Measurements from ENCODE around the gene NSUN6.
"Not testable (repeated sequence)": the region's sequence is repeated elsewhere in the genome, so short reads cannot be mapped to it uniquely, and the experiment has no call there.

The NSUN6 gene

DNA sequence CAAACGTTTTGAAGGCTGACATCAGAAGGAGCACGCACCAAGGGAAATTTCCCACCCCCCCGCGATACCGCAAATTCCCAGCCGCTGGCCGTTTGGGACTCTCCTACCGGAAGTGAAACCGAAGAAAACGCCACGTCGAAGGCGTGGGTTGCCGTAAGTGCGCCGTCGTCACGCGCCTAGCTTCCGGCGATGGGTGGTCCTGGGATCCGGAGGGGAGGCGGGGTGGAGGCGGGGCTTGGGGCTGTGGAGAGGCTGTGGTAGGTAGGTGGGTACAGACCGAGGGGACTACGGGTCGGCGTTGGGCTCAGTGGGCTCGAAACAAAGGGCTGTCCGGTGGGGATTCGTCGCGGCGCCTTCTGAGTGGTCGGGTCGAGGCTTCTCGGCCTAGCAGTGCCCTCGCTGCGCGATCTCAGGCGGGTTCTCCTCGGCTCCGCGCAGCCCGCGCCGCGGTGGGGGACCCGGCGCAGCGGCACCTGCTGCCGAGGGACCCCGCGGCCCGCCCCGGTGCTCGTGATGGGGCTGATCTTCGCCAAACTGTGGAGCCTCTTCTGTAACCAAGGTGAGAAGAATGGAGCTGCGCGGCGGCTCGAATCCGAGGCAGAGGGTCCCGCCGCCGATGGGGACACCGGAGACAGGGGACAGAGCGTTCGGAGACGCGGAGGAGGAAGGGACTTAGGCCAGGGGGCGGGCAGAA, 7.9 kb upstream of the NSUN6 start, which contains the start of gene ARL5B:
TSS of gene ARL5B (plus strand) at position 307 of the 694 bp plus-strand sequence. CDS start at position 514, 207 bp downstream.
- peak; percentile 94 for DNase-seq

DNA sequence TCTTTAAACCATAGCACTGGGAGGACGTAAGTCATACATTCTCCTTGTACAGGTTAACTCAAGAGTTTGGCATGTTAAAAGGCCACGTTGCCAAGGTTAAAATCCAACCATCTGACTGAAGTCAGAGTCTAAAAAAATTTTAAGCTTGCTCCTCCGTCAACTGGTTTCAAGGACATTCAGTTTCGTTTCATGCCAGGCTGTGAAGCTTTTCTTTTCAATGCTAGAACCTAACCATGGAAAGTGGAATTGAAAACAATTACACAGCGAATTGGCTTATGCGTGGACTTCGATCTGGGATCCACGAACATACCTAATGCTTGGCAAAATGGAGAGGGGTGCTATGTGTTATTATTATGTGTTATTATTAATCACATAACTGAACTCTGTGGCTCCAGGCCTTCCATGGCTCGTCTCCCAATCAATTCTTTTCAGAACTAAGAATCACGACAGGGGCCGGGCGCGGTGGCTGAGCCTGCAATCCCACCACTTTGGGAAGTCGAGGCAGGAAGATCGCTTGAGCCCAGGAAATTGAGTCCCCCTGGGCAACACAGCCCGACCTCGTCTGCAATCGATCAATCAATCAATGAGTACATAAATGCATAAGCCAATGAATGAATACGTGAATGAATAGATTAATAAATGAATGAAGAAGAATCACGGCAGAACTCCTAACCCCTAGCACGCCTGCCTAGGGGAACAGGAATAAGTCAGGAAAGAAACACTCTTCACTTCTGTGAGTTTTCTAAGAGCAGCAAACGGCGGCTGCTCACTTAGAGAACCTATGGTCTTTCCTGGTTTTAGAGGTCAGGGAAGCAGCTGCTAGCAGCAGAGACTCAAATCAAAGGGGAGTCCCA, 7.1 kb upstream of the NSUN6 start:
- DNase-seq: peak; percentile 18

DNA sequence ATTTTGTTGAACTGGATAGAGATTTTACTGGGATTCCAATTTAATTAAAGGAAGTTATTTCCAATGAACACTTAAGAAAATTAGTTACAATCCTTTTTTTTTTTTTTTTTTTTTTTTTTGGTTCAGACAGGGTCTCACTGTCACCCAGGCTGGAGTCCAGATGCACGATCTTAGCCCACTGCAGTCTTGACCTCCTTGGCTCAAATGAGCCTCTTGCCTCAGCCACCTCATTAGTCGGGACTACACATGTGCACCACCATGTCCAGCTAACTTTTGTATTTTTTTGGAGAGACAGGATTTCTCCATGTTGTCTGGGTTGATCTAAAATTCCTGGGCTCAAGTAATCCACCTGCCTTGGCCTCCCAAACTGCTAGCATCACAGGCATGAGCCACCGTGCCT, 5.3 kb upstream of the NSUN6 start:
- DNase-seq: no peak

DNA sequence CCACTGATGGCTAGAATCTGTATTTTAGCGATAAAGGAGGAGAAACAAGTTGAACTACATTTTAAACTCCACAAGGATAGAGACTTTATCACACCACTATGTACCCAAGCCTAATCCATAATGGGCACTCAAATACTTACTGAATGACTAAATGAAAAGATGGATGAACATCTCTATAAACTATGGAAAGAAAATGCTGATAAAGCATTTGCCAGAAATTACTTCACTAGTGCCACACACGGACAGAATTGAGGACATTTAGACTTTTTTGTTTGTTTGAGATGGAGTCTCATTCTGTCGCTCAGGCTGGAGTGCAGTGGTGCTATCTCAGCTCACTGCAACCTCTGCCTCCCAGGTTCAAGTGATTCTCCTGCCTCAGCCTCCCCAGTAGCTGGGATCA, 1.7 kb upstream of the NSUN6 start:
- DNase-seq: no peak

DNA sequence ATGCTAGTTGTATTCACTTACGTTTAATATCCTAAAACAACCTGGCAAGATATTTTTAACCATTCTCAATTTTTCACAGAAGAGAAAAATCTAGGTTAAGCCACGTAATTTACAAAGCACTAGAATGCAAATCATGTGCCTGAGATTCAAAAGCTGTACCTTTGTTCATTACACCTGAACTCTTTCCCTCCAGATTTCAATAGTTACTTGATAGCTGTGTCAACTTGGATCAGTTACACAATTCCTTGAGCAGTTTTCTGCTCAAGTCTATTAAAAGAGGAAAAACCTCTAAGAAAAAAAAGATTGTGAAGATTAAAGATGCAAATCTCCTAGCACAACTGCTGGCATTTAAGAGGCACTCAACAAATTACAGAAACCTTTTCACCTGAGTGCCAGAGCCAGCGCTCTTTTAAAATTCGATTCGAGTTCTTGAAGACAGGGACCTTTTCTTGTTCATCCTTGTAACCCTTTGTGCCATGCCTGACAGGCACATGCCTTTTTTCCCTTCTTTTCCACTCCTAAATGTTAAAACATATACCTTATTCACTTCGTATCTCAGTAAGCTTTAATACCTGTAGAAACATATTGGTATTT, 886 bp downstream of the NSUN6 start:
- DNase-seq: no peak

DNA sequence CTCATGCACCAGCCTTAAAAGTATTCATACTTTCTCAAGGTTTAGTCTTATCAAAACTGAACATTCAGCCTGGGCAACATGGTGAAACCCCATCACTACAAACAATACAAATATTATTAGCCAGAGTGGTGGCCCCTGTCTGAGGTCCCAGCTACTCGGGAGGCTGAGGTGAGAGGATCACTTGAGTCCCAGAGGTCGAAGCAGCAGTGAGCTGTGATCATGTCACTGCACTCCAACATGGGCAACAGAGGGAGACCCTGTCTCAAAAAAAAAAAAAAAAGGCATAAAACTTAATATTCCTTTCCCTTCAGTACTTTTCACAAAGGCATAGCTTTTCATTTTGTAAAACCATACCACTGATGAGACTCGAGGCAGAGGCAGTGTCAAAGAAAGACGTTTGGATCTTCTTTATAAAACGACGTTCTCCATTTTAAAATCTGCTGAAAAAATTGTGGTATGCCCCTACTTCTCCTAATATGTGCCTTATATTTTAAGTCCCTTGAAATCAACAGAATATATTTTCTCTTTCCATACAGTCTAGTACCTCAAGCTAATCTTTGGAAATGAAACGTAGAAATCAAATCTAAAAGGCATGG, 1.9 kb downstream of the NSUN6 start:
- DNase-seq: no peak

DNA sequence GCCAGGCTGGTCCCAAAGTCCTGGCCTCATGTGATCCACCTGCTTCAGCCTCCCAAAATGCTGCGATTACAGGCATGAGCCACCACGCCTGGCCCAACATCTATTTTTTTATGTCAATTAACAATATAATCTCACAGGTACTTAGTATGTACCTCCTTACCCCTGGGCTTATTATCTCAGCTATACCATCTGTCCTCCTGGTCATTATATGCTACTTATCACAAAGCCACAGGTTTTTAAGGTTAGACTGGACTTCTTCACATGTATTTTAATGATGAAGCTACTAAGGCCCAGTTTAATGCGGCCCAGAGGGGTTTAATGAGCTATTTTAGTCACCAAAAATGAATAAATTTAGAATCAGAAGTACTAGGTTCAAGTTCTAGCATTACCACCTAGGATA, 3.4 kb downstream of the NSUN6 start:
- DNase-seq: no peak

DNA sequence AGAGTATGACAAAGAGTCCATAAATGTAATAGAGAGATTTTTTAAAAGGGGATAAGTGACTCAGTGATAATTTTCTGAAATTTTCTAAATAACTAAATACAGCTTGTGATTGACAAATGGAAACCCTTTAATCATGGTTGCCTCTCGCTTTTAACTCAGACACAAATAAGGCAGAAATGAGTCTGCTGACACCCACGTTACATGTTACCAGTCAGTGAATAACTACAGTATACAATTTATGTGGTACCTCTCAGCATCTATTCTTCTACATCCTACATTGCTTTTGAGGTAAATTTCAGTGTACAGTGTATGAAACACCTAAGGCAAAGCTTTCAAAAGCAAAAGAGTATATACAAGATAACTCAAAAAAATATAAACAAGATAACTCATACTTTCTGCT, 4.2 kb downstream of the NSUN6 start:
- no peak for DNase-seq

DNA sequence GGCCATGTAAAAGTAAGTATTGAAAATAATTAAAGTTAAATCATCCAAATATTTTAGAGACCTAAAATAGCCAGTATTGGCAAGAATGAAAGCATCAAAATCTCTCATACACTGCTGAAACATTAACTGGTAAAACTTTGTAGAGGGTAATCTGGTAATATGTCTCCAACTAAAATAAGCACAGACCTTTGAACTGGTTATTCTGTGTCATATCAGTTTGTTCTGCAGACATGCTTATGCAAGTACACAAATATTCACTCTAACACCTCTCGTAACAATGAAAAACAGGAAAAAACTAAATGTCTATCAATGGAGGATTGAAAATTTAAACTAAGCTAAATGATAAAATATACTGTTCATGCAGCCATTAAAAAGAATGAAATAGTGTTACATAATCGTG, 11.7 kb downstream of the NSUN6 start:
- DNase-seq: not testable (repeated sequence)

DNA sequence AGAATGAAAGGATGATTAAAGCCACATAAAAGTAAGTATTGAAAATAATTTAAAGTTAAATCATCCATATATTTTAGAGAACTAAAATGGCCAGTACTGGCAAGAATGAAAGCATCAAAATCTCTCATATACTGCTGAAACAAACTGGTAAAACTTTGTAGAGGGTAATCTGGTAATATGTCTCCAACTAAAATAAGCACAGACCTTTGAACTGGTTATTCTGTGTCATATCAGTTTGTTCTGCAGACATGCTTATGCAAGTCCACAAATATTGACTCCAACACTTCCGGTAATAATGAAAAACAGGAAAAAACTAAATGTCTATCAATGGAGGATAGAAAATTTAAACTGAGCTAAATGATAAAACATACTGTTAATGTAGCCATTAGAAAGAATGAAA, 14.0 kb downstream of the NSUN6 start:
- DNase-seq: not testable (repeated sequence)

DNA sequence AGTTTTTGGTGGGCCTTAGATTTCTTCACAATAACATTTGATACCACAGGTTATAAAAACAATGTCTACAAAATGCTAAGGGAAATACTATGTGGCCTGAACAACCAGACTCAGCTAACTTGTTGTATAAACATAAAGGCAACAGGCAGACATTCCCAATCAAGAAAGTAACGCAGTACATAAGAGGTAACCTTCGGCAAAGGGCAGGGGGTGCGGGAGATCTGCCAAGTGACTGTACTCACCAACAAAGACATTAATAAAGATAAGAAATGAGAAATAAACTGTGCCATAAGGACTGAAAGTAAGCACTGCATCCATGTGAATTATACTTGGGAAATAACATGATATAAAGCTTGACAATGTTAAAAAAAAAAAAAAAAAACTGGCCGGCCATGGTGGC, 15.4 kb downstream of the NSUN6 start:
- no peak for DNase-seq

DNA sequence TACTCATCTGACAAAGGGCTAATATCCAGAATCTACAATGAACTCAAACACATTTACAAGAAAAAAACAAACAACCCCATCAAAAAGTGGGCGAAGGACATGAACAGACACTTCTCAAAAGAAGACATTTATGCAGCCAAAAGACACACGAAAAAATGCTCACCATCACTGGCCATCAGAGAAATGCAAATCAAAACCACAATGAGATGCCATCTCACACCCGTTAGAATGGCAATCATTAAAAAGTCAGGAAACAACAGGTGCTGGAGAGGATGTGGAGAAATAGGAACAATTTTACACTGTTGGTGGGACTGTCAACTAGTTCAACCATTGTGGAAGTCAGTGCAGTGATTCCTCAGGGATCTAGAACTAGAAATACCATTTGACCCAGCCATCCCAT, 18.9 kb downstream of the NSUN6 start:
- not testable (repeated sequence) for DNase-seq

DNA sequence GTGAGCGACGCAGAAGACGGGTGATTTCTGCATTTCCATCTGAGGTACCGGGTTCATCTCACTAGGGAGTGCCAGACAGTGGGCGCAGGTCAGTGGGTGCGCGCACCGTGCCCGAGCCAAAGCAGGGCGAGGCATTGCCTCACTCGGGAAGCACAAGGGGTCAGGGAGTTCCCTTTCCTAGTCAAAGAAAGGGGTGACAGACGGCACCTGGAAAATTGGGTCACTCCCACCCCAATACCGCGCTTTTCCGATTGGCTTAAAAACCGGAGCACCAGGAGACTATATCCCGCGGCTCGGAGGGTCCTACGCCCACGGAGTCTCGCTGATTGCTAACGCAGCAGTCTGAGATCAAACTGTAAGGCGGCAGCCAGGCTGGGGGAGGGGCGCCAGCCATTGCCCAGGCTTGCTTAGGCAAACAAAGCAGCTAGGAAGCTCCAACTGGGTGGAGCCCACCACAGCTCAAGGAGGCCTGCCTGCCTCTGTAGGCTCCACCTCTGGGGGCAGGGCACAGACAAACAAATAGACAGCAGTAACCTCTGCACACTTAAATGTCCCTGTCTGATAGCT, 23.9 kb downstream of the NSUN6 start:
- DNase-seq: peak; percentile 24

DNA sequence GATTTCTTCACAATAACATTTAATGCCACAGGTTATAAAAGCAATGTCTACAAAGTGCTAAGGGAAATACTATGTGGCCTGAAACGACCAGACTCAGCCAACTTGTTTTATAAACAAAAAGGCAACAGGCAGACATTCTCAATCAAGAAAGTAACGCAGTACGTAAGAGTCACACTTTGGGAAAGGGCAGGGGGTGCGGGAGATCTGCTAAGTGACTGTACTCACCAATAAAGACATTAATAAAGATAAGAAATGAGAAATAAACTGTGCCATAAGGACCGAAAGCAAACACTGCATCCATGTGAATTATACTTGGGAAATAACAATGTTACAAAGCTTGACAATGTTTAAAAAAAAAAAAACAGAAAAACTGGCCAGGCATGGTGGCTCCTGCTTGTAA, 25.5 kb downstream of the NSUN6 start:
- no peak for DNase-seq

DNA sequence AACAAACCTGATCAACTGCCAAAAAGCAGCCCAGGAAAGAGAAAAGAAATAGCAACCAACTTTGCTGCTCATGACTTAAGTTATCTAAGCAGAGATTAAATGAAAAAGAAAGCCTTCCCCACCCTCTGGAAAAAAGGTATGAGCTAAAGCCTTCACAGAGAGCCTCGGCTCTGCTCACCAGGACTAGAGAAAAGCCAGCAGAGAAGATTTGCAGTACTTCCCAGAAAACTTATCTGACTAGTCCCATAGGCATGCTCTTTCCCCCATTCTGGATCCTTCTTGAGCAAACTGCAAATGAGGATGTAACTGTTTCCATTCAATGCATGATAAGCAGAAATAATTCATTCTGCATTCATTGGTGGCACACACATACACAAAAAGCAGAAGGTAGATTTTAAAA, 27.7 kb downstream of the NSUN6 start:
- DNase-seq: not testable (repeated sequence)

DNA sequence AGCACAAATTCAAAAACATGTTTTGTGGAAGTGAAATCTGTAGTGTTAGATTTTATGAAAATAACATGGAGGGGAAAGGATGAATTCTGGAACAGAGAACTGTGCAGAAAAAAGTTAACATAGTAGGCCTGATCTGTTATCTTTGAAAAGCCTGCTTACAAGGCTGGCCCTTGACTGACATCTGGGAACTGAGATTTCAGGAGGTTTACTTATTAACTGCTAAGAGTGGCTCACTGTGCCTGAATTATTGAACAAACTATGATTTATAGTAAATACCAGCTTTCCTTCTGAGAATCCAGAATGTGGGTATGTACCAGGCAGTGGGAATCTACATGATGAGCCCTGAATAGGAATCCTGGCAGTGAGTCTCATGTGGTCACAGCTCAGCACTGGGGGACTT, 30.5 kb downstream of the NSUN6 start:
- no peak for DNase-seq

DNA sequence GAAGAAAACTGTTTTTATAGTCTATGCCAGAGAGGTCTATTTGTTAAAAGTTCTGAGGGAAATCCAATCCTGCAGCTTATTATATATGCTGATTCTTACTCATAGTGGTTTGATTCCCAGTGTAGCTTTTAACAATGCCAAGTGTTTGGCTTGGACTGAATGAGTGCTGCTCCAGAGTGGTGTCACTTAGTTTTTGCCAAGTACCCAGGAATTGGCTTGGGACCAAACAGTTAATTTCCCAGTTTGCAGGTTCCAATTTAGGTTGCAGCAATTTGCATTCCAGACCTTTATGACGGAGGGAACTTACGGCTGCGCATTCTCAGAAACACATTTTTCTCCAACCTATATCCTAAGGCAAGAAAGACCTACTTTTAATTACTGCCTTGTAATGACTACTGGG, 32.4 kb downstream of the NSUN6 start:
- DNase-seq: no peak

DNA sequence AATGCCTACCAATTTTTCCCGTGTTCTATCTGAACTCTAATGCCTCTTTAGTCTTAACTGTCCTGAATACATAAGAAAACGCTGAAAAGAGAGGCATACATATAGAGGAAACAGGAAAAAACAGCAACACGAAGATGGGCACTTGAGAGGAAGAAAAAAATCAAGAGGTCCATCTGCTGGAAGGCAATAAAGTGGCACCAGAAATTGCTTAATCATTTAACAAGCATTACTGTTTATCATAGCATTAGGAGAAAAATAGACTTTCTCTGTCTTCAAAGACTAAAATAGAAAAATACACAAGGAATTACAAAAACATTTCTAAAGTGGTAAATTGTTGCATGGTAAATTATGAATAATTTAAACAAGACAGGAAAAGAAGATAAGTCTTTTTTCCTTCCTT, 35.0 kb downstream of the NSUN6 start:
- DNase-seq: no peak

DNA sequence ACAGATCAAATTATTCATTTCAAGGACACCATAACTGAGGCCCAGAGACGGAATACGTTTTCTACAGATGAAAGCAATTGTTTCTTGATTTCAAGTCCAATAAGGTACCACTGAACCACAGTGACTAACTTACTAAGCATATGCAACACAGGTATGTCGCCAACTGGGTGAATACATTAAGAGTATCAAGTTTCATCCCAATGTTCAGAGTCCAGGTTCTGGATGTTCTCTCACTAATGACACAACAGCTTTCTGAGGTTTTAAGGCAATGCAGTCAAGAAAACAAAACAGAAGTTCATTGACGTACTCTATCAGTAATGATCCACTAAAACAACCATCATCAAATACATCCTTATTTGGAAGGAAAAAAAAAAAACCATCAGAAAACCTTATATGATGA, 35.8 kb downstream of the NSUN6 start:
- DNase-seq: no peak

DNA sequence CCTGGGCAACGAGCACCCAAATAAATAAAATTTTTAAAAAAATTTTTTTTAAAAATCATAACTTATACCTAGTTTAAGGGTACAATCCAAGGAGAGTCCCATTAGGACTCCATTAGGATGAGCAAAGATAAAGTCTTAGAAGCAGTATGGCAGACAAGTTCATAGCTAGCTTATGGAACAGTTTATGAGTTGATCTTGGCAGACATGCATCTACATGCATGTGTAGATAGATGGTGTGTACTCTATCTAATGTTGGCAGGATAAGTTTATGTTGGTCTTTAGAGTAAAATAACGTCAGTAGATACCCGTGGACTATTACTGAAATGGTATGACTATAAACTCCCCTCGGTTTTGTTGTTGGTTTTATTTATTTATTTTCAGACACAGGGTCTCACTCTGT, 40.2 kb downstream of the NSUN6 start:
- no peak for DNase-seq

DNA sequence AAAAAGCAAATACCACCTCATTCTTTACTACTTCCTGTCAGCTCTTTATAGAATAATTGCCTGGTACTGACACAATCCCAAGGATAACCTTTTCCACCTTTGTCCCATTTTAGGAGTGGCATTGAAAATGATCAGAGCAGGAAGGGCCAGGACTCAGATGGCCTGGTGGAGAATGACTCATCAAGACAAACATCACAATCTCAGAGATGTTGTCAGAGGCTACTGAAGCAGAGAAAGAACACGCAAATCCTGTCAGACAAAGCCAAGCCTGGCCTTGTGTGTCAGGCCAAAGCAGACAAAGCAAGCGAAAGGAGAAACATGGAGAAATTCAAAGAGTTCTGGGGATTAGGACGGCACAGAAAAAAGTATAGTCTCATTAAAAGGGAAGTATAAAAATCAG, 40.9 kb downstream of the NSUN6 start:
- DNase-seq: peak; percentile 67

DNA sequence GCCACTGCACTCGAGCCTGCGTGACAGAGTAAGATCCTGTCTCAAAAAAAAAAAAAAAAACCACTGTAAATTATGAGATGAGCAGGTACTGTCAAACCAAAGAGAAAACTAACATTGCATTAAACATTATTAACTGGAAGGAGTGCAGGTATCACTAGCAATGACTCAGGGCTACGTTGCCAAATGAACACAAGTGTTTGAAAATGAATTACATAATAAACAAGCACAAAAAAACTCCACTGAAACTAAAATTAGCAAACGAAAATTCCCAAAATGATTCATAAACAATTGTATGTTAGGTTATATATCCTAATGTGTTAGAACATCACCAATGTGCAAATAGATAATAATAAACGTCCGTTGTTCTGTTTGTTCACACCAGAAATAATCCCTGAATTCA, 42.8 kb downstream of the NSUN6 start:
- DNase-seq: no peak

Measured in HCEC 1CT (cell line).